ENCODE results near the gene SAMD13. TPM values are rescaled to one million over a fixed set of nuclear protein-coding genes. Genes with fewer than 3 reads are reported as not detected.

SAMD13 gene
- total and polyA plus RNA-seq, 4 donors = 0.17 to 0.61 (median 0.17) TPM; not detected in 1

DNA sequence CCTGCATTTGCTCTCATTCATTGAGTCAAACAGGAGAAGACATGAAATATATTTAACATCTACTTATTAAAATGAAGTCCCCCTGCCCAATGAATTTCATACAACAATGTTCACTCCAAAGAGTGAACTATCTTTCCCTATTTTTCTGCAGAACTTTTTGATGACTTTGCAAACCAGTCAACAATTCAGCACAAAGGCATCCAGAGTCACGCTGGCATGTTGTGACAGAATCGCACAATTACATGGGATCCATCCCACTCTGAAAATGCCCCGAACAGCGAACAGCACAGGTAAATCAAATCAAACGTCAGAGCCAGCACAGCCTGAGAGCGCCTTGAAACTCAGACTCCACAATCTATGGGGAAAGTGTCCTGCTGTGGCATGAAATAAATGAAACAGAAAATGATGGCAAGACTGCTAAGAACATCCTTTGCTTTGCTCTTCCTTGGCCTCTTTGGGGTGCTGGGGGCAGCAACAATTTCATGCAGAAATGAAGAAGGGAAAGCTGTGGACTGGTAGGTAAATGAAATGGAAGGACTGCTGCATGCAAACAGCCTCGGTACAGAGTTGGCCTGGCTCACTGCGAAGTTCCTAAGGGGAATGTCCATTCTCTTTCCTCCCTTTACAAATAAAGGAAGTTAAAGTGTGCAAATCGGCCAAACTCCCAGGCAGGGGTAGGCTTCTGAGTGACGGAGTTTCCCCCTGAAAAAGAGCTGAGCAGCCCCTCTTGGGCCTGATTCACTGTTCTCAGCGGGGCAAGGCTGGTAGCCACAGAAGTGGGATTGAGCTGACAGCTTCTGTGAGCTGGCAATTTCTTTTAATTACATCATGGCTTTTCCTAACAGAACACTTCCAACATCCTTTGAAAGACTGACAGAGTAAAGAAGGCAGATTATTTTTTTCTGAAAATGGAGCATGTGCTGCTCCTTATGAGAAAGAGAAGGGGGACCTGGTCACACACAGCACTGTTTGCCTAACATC lies 97.0 kb downstream of the SAMD13 start, which contains the start of gene DNASE2B:
TSS of gene DNASE2B (plus strand) at position 310 of the 981 bp plus-strand sequence. CDS start at position 391, 81 bp downstream.
- no peaks in the 10 kb centered on the region for H3K36me3 ChIP-seq (ENCODE audit: control insufficient read depth in 4 of 4, insufficient read depth in 3 of 4, low read depth in 1 of 4, low read length in 3 of 4)
- no peak for DNase-seq (ENCODE audit: low spot score)
- no peaks in the 10 kb centered on the region for H3K4me1 ChIP-seq (ENCODE audit: control insufficient read depth in 4 of 4, insufficient read depth in 4 of 4, low read length in 3 of 4)
- H3K27ac ChIP-seq (ENCODE audit: low read depth in 1 of 2, low read length in 2 of 2) = no peak within 1 kb of the TSS
- TF ChIP-seq NR2F2 (IDR thresholded peaks at IDR 0.05) (no peak), HNF4G (IDR thresholded peaks at IDR 0.05) (no peak), EGR1 (IDR thresholded peaks at IDR 0.05; ENCODE audit: low read depth in 2 of 2) (no peak), ATF3 (IDR thresholded peaks at IDR 0.05) (no peak), GABPA (IDR thresholded peaks at IDR 0.05 in 1 of 2, conservative IDR thresholded peaks at IDR 0.05 in 1 of 2) (no peak)
- TF ChIP-seq, protein P1, sequence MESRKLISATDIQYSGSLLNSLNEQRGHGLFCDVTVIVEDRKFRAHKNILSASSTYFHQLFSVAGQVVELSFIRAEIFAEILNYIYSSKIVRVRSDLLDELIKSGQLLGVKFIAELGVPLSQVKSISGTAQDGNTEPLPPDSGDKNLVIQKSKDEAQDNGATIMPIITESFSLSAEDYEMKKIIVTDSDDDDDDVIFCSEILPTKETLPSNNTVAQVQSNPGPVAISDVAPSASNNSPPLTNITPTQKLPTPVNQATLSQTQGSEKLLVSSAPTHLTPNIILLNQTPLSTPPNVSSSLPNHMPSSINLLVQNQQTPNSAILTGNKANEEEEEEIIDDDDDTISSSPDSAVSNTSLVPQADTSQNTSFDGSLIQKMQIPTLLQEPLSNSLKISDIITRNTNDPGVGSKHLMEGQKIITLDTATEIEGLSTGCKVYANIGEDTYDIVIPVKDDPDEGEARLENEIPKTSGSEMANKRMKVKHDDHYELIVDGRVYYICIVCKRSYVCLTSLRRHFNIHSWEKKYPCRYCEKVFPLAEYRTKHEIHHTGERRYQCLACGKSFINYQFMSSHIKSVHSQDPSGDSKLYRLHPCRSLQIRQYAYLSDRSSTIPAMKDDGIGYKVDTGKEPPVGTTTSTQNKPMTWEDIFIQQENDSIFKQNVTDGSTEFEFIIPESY (IDR thresholded peaks at IDR 0.05) = no peak
- TF ChIP-seq, protein P2, sequence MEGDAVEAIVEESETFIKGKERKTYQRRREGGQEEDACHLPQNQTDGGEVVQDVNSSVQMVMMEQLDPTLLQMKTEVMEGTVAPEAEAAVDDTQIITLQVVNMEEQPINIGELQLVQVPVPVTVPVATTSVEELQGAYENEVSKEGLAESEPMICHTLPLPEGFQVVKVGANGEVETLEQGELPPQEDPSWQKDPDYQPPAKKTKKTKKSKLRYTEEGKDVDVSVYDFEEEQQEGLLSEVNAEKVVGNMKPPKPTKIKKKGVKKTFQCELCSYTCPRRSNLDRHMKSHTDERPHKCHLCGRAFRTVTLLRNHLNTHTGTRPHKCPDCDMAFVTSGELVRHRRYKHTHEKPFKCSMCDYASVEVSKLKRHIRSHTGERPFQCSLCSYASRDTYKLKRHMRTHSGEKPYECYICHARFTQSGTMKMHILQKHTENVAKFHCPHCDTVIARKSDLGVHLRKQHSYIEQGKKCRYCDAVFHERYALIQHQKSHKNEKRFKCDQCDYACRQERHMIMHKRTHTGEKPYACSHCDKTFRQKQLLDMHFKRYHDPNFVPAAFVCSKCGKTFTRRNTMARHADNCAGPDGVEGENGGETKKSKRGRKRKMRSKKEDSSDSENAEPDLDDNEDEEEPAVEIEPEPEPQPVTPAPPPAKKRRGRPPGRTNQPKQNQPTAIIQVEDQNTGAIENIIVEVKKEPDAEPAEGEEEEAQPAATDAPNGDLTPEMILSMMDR (IDR thresholded peaks at IDR 0.05; ENCODE audit: low read depth, low read length, missing input control) = no peak
- 90% methylated on average over 11 of the region's 11 CpGs for WGBS
- no peak within 1 kb of the TSS for H3K9ac ChIP-seq (ENCODE audit: low read depth in 1 of 2, low read length in 2 of 2)
- no peak within 1 kb of the TSS for H3K4me3 ChIP-seq (ENCODE audit: low read depth in 1 of 3, low read length in 3 of 3)
- H3K9me3 ChIP-seq (ENCODE audit: control insufficient read depth in 4 of 4, low read length in 3 of 4) = no peaks in the 10 kb centered on the region
- H3K27me3 ChIP-seq (ENCODE audit: control insufficient read depth in 4 of 4, insufficient read depth in 4 of 4, low read length in 3 of 4) = no peaks in the 10 kb centered on the region

Small RNA genes lying within 50 kb of the gene (small RNA-seq; reads per million reads assigned to genes)
- not detected for gene RF00410

Other genes starting within 250 kb of the SAMD13 start
- 10 to 100 TPM; 11.9 to 18.2 TPM for gene PRKACB, start 157.4 kb upstream of the SAMD13 start, total RNA-seq
- gene PRKACB, start 157.4 kb upstream of the SAMD13 start, polyA plus RNA-seq = 1 to 10 TPM; 5.9 to 6.0 TPM
- not detected for gene DNASE2B, start 96.8 kb downstream of the SAMD13 start, total RNA-seq
- gene DNASE2B, start 96.8 kb downstream of the SAMD13 start, polyA plus RNA-seq = not detected
- gene RPF1, start 177.6 kb downstream of the SAMD13 start, total RNA-seq = 10 to 100 TPM; 13.5 to 16.8 TPM
- gene RPF1, start 177.6 kb downstream of the SAMD13 start, polyA plus RNA-seq = 10 to 100 TPM; 14.7 to 15.0 TPM
- gene SPATA1, start 204.7 kb downstream of the SAMD13 start, total RNA-seq = under 1 TPM; 0.33 to 0.75 TPM
- 1 to 10 TPM in 1 of 2 donors, under 1 TPM in 1; 0.06 to 2.2 TPM for gene SPATA1, start 204.7 kb downstream of the SAMD13 start, polyA plus RNA-seq
- 10 to 100 TPM; 11.4 to 28.8 TPM for gene GNG5, start 204.9 kb downstream of the SAMD13 start, total RNA-seq
- 100 to 1,000 TPM in 1 of 2 donors, 10 to 100 TPM in 1; 77.8 to 229 TPM for gene GNG5, start 204.9 kb downstream of the SAMD13 start, polyA plus RNA-seq